Left lung (tissue), 10 donors: Measurements from ENCODE around the gene PPP1R3D. TPM values are rescaled to one million over a fixed set of nuclear protein-coding genes. Genes with fewer than 3 reads are reported as not detected.

ENCODE experiments used
- ATAC-seq: fragments of 200-7000 bp; cut with Tn5 transposase; one replicate; pipeline ENCODE4 v1.9.1; 2020; ENCODE audit warnings: moderate library complexity
- DNase-seq, 4 donors: peaks; one replicate each; pipeline ENCODE4 v3.0.0-alpha.2; 2013 to 2020
- H3K27ac ChIP-seq, 2 donors: fragments of 200-600 bp; sonication (generic) in 1 of 2; one replicate each; pipeline versions ENCODE4 v1.5.0 to v1.8.0; 2020 to 2021
- H3K27me3 ChIP-seq, 2 donors: fragments of 200-600 bp; sonication (generic) in 1 of 2; one replicate each; pipeline versions ENCODE4 v1.5.0 to v1.8.0; 2020 to 2021
- H3K36me3 ChIP-seq, 2 donors: fragments of 200-600 bp; sonication (generic) in 1 of 2; one replicate each; pipeline versions ENCODE4 v1.5.0 to v1.8.0; 2020 to 2021
- H3K4me1 ChIP-seq, 2 donors: fragments of 200-600 bp; one replicate each; pipeline ENCODE4 v1.8.0; 2021
- H3K4me3 ChIP-seq, 2 donors: fragments of 200-600 bp; sonication (generic) in 1 of 2; one replicate each; pipeline versions ENCODE4 v1.5.0 to v1.8.0; 2020 to 2021; ENCODE audit warnings: mild to moderate bottlenecking in 1 of 2
- H3K9me3 ChIP-seq, 2 donors: fragments of 200-600 bp; sonication (generic) in 1 of 2; one replicate each; pipeline versions ENCODE4 v1.5.0 to v1.8.0; 2020 to 2021
- CTCF ChIP-seq, 2 donors: fragments of 200-600 bp; sonication (generic) in 1 of 2; IDR thresholded peaks; one replicate each; pipeline versions ENCODE4 v1.5.0 to v1.8.0; 2021; ENCODE audit warnings: antibody characterized with exemption in 2 of 2
- intact Hi-C, 2 donors: fragments of 100-400 bp; cut with DNase I; formaldehyde crosslinking; loops; one replicate each; pipeline versions ENCODE4 v1.11.2 to v1.14.2; 2022
- polyA plus RNA-seq, 6 donors: library from polyadenylated mRNA; unstranded; fragments of 120-200 nt; gene quantifications; one replicate each; pipeline ENCODE4 v1.2.1, GENCODE V29; 2013; ENCODE audit not compliant: insufficient read length in 6 of 6
- total RNA-seq, 2 donors: library from RNA; stranded (reverse); fragmentation: NEBNext Ultra II Directional; extraction: Animal tissue kit (Norgen Biotek cat#: 25700); gene quantifications; one replicate each; pipeline ENCODE4 v1.2.1, GENCODE V29; 2021
- donor health status: DM: no; HTN: yes; CAD: no.
- donor health status: DM: no; HTN: no; CAD: no.

Gene PPP1R3D
- total and polyA plus RNA-seq, 8 donors, result 5.4 to 13.4 (median 5.7) TPM

- H3K27me3 ChIP-seq, result no peaks in the 10 kb centered on the region
- H3K36me3 ChIP-seq, result peaks cover 0 to 20% of the 10 kb centered on the region in 2 donors
- no peaks in the 10 kb centered on the region for H3K9me3 ChIP-seq
- intact Hi-C loops, result no loop called here
- peaks cover 28 to 72% of the 10 kb centered on the region in 2 donors for H3K4me1 ChIP-seq
- peak; percentile 45 for ATAC-seq
- H3K27ac ChIP-seq, result peak overlapping the region; percentile 98 to 100
- H3K4me3 ChIP-seq, result peak overlapping the region; percentile 65 to 88
- no peak for TF ChIP-seq CTCF (IDR thresholded peaks at IDR 0.05)
- DNase-seq, result peak in 3 of 4 donors; percentile 15 to 92 (median 44)
Measured at GRCh38 chr20:59939052-59939878, 840 bp downstream of the PPP1R3D start.

GRCh38 chr20:59938696-59939051 is 1.4 kb downstream of the PPP1R3D start:
- H3K36me3 ChIP-seq, result peaks cover 0 to 14% of the 10 kb centered on the region in 2 donors
- peaks cover 28 to 76% of the 10 kb centered on the region in 2 donors for H3K4me1 ChIP-seq
- peak overlapping the region in 1 of 2 donors; percentile 100 for H3K27ac ChIP-seq
- ATAC-seq, result no peak
- H3K27me3 ChIP-seq, result no peaks in the 10 kb centered on the region
- intact Hi-C loops, result no loop called here
- no peaks in the 10 kb centered on the region for H3K9me3 ChIP-seq
- H3K4me3 ChIP-seq, result peak overlapping the region in 1 of 2 donors; percentile 88
- DNase-seq, result no peak
- TF ChIP-seq CTCF (IDR thresholded peaks at IDR 0.05), result no peak

GRCh38 chr20:59938221-59938620 is 1.9 kb downstream of the PPP1R3D start:
- Histone ChIP-seq H3K27me3 (no peaks in the 10 kb centered on the region), H3K27ac (peak overlapping the region in 1 of 2 donors; percentile 100), H3K36me3 (peaks cover 0 to 10% of the 10 kb centered on the region in 2 donors), H3K9me3 (no peaks in the 10 kb centered on the region), H3K4me1 (peaks cover 28 to 79% of the 10 kb centered on the region in 2 donors), H3K4me3 (peak overlapping the region in 1 of 2 donors; percentile 88)
- DNase-seq (no peak), ATAC-seq (no peak)
- no peak for TF ChIP-seq CTCF (IDR thresholded peaks at IDR 0.05)
- intact Hi-C loops, result no loop called here

- no peak for TF ChIP-seq CTCF (IDR thresholded peaks at IDR 0.05)
- Histone ChIP-seq H3K9me3 (no peaks in the 10 kb centered on the region), H3K27ac (no peak overlapping the region), H3K4me1 (peaks cover 28 to 74% of the 10 kb centered on the region in 2 donors), H3K36me3 (no peaks in the 10 kb centered on the region), H3K4me3 (no peak overlapping the region), H3K27me3 (no peaks in the 10 kb centered on the region)
- no peak for DNase-seq
- intact Hi-C loops, result no loop called here
- no peak for ATAC-seq
Measured at GRCh38 chr20:59937150-59937549, 3.0 kb downstream of the PPP1R3D start.

GRCh38 chr20:59936409-59936808 is 3.7 kb downstream of the PPP1R3D start:
- DNase-seq (no peak), ATAC-seq (no peak)
- peaks cover 25 to 66% of the 10 kb centered on the region in 2 donors for H3K4me1 ChIP-seq
- intact Hi-C loops, result no loop called here
- H3K9me3 ChIP-seq, result no peaks in the 10 kb centered on the region
- no peaks in the 10 kb centered on the region for H3K36me3 ChIP-seq
- TF ChIP-seq CTCF (IDR thresholded peaks at IDR 0.05), result no peak
- H3K27me3 ChIP-seq, result no peaks in the 10 kb centered on the region
- no peak overlapping the region for H3K27ac ChIP-seq
- no peak overlapping the region for H3K4me3 ChIP-seq
